ENCODE data around the gene PLXNA3. TPM values are rescaled to one million over a fixed set of nuclear protein-coding genes. Genes with fewer than 3 reads are reported as not detected.
A peak's percentile ranks its signal among the peaks of the same experiment; 100 is the strongest.

Gene PLXNA3
- total RNA-seq, 2 donors from 2014 or later = 52.6 to 68.8 TPM

- no peak overlapping the region for H3K27ac ChIP-seq (ENCODE audit: low read depth, low read length)
- peak overlapping the region; percentile 51 for H3K9ac ChIP-seq (ENCODE audit: extremely low read depth, low read length, poor library complexity, severe bottlenecking)
- no peak overlapping the region for H3K27ac Mint-ChIP-seq
- H3K36me3 ChIP-seq (ENCODE audit: control insufficient read depth, insufficient read depth, low read length) = no peaks in the 10 kb centered on the region
- peaks cover 14% of the 10 kb centered on the region for H3K36me3 Mint-ChIP-seq (ENCODE audit: low read depth)
- H3K27me3 ChIP-seq (ENCODE audit: control insufficient read depth, insufficient read depth, low read length, poor library complexity, severe bottlenecking) = no peaks in the 10 kb centered on the region
- peak overlapping the region; percentile 68 for H3K4me3 Mint-ChIP-seq
- no peaks in the 10 kb centered on the region for H3K4me1 ChIP-seq (ENCODE audit: control insufficient read depth, insufficient read depth, low read length)
- 26 to 100% methylated on average over 1 to 34 of the region's 34 CpGs for WGBS, 2 experiments (ENCODE audit: insufficient coverage in 1 of 2, insufficient read length in 1 of 2)
- TF ChIP-seq CTCF (conservative IDR thresholded peaks at IDR 0.05) = no peak
- H3K9me3 ChIP-seq (ENCODE audit: control insufficient read depth, low read length) = no peaks in the 10 kb centered on the region
- peaks cover 11% of the 10 kb centered on the region for H3K4me1 Mint-ChIP-seq
- DNase-seq = peak; percentile 53
- H3K27me3 Mint-ChIP-seq (ENCODE audit: insufficient read depth) = no peaks in the 10 kb centered on the region
- H3K9me3 Mint-ChIP-seq = peaks cover 54% of the 10 kb centered on the region
- H3K4me3 ChIP-seq (ENCODE audit: low read length) = peak overlapping the region; percentile 83
Observed at GRCh38 chrX:154515090-154515965, 57.2 kb downstream of the PLXNA3 start.

GRCh38 chrX:154515966-154516655 is 58.0 kb downstream of the PLXNA3 start, which contains the start of gene FAM3A:
FAM3A (minus strand) TSS chrX:154516232; CDS start chrX:154515772, 460 bp downstream.
- peak within 1 kb of the TSS; percentile 68 for H3K4me3 Mint-ChIP-seq
- WGBS, 2 experiments (ENCODE audit: insufficient coverage in 1 of 2, insufficient read length in 1 of 2) = 0% methylated on average over 59 of the region's 59 CpGs; no CpG with 5 or more reads in 1 of the 2 experiments
- H3K9ac ChIP-seq (ENCODE audit: extremely low read depth, low read length, poor library complexity, severe bottlenecking) = peak within 1 kb of the TSS; percentile 51
- H3K27ac Mint-ChIP-seq = peak within 1 kb of the TSS; percentile 94
- H3K9me3 Mint-ChIP-seq = peaks cover 46% of the 10 kb centered on the region
- H3K9me3 ChIP-seq (ENCODE audit: control insufficient read depth, low read length) = no peaks in the 10 kb centered on the region
- peak; percentile 96 for DNase-seq
- peak within 1 kb of the TSS; percentile 83 for H3K4me3 ChIP-seq (ENCODE audit: low read length)
- H3K27ac ChIP-seq (ENCODE audit: low read depth, low read length) = peak within 1 kb of the TSS; percentile 81
- H3K27me3 ChIP-seq (ENCODE audit: control insufficient read depth, insufficient read depth, low read length, poor library complexity, severe bottlenecking) = no peaks in the 10 kb centered on the region
- H3K27me3 Mint-ChIP-seq (ENCODE audit: insufficient read depth) = no peaks in the 10 kb centered on the region
- peaks cover 10% of the 10 kb centered on the region for H3K36me3 Mint-ChIP-seq (ENCODE audit: low read depth)
- H3K36me3 ChIP-seq (ENCODE audit: control insufficient read depth, insufficient read depth, low read length) = no peaks in the 10 kb centered on the region
- H3K4me1 Mint-ChIP-seq = peaks cover 11% of the 10 kb centered on the region
- H3K4me1 ChIP-seq (ENCODE audit: control insufficient read depth, insufficient read depth, low read length) = no peaks in the 10 kb centered on the region
- no peak for TF ChIP-seq CTCF (conservative IDR thresholded peaks at IDR 0.05)

GRCh38 chrX:154516656-154517100 is 58.6 kb downstream of the PLXNA3 start:
- Mint-ChIP-seq H3K27me3 (ENCODE audit: insufficient read depth) (no peaks in the 10 kb centered on the region), H3K4me3 (peak overlapping the region; percentile 68), H3K36me3 (ENCODE audit: low read depth) (peaks cover 9% of the 10 kb centered on the region), H3K4me1 (peaks cover 11% of the 10 kb centered on the region), H3K27ac (peak overlapping the region; percentile 94), H3K9me3 (peaks cover 41% of the 10 kb centered on the region)
- no peak for TF ChIP-seq CTCF (conservative IDR thresholded peaks at IDR 0.05)
- Histone ChIP-seq H3K27ac (ENCODE audit: low read depth, low read length) (peak overlapping the region; percentile 81), H3K9me3 (ENCODE audit: control insufficient read depth, low read length) (no peaks in the 10 kb centered on the region), H3K4me1 (ENCODE audit: control insufficient read depth, insufficient read depth, low read length) (no peaks in the 10 kb centered on the region), H3K36me3 (ENCODE audit: control insufficient read depth, insufficient read depth, low read length) (no peaks in the 10 kb centered on the region), H3K4me3 (ENCODE audit: low read length) (peak overlapping the region; percentile 81), H3K27me3 (ENCODE audit: control insufficient read depth, insufficient read depth, low read length, poor library complexity, severe bottlenecking) (no peaks in the 10 kb centered on the region), H3K9ac (ENCODE audit: extremely low read depth, low read length, poor library complexity, severe bottlenecking) (peak overlapping the region; percentile 49)
- DNase-seq = no peak
- WGBS, 2 experiments (ENCODE audit: insufficient coverage in 1 of 2, insufficient read length in 1 of 2) = 2% methylated on average over 16 of the region's 19 CpGs; no CpG with 5 or more reads in 1 of the 2 experiments

Data from endodermal cell (in vitro differentiated cells).